GM12891 (cell line): ENCODE results near the gene NR1I2.

Source experiments
- POLR2A ChIP-seq: IDR thresholded peaks from 2 replicates; pipeline ENCODE4 v1.6.1; 2011; ENCODE audit warnings: low read depth, low read length, control low read depth
- TAF1 ChIP-seq: IDR thresholded peaks from 2 replicates; pipeline ENCODE4 v1.6.1; 2011; ENCODE audit warnings: low read depth, low read length, control low read depth

DNA sequence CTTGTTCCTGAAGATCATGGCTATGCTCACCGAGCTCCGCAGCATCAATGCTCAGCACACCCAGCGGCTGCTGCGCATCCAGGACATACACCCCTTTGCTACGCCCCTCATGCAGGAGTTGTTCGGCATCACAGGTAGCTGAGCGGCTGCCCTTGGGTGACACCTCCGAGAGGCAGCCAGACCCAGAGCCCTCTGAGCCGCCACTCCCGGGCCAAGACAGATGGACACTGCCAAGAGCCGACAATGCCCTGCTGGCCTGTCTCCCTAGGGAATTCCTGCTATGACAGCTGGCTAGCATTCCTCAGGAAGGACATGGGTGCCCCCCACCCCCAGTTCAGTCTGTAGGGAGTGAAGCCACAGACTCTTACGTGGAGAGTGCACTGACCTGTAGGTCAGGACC lies 35.2 kb downstream of the NR1I2 start:
- TF ChIP-seq TAF1 (no peak), POLR2A (no peak)
